Measurements from ENCODE around the gene FAM114A1. TPM values are rescaled to one million over a fixed set of nuclear protein-coding genes. Genes with fewer than 3 reads are reported as not detected.

The FAM114A1 gene
- total RNA-seq, 4 donors from 2014 or later = 59.8 to 132 (median 103) TPM

- no peak for DNase-seq (ENCODE audit: low spot score)
- no peak for TF ChIP-seq CTCF (IDR thresholded peaks at IDR 0.05)
- ATAC-seq (ENCODE audit: low FRiP score) = no peak
Measured at GRCh38 chr4:38949411-38950051, 81.9 kb downstream of the FAM114A1 start.

DNA sequence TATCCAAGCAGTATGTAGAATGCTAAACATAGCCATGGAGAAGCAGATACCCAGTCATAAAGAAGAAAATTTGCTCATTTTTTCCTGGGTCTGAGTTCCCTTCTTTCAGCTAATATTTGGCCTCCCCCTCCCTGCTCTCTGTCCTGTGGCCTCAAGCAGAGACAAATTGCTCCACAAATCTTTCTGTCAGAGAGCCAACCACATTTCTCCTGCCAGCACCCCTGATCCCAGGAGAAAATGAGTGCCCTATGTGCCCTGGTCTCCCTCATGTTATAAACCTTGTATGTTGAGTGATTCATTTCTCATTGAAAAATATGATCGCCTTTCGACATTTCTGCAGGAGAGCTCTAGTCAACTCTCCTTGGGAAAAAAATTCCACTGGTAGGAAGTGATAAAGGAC lies 82.6 kb downstream of the FAM114A1 start:
- DNase-seq (ENCODE audit: low spot score) (no peak), ATAC-seq (ENCODE audit: low FRiP score) (no peak)
- no peak for TF ChIP-seq CTCF (IDR thresholded peaks at IDR 0.05)

DNA sequence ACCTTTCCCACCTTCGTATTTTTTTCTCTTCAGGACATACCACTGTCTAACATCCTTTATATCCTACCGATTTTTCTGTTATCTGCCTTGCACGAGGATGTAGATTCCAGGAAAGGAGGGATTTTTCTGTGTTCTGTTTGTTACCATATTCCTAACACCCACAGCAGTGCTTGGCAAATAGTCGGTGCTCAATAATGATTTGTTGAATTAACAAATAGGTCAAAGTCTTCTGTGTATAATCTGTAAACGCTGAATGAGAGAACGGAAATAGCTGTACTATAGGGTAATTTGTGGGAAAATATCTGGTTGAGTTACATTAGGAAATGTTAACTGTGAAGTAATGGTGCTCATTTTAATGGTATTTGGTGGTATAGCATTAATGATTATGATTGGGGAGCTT lies 83.1 kb downstream of the FAM114A1 start:
- ATAC-seq (ENCODE audit: low FRiP score) (no peak), DNase-seq (ENCODE audit: low spot score) (no peak)
- no peak for TF ChIP-seq CTCF (IDR thresholded peaks at IDR 0.05)

- no peak for ATAC-seq (ENCODE audit: low FRiP score)
- DNase-seq (ENCODE audit: low spot score) = no peak
- TF ChIP-seq CTCF (IDR thresholded peaks at IDR 0.05) = no peak
Measured at GRCh38 chr4:38951598-38951997, 84.0 kb downstream of the FAM114A1 start.

DNA sequence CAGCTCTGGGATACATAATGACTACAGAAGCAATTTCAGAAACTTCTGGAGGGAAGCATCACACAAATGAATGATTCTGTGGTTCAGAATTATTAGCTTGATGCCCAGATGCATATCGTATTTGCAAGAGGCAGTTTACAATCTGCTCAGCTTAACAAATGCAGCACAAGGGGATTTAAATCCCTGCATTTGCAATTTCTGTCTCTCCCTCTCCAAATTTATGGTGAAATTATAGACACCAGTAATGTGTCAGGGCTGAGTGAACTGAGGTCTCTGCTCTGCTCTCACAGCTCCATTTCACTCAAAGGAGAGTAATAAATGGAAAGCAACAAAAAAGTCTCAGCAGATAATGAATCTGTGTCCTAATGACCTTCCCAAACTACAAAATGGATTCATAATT lies 84.4 kb downstream of the FAM114A1 start:
- DNase-seq (ENCODE audit: low spot score) (no peak), ATAC-seq (ENCODE audit: low FRiP score) (no peak)
- TF ChIP-seq CTCF (IDR thresholded peaks at IDR 0.05) = no peak

GRCh38 chr4:38954727-38955126 lies 87.1 kb downstream of the FAM114A1 start:
- ATAC-seq (ENCODE audit: low FRiP score) (no peak), DNase-seq (ENCODE audit: low spot score) (no peak)

More at GRCh38 chr4:38954727-38955126, 87.1 kb downstream of the FAM114A1 start:
- no peak for TF ChIP-seq CTCF (IDR thresholded peaks at IDR 0.05)
